Panc1 (cell line): ENCODE results near the gene MAG.

Experiments
- CTCF ChIP-seq: fragments of 450-650 bp; IDR thresholded peaks from 2 replicates; pipeline ENCODE4 v1.5.1; 2017; ENCODE audit warnings: mild to moderate bottlenecking
- POLR2AphosphoS5 ChIP-seq: IDR thresholded peaks from 2 replicates; pipeline ENCODE4 v1.6.1; 2012; ENCODE audit warnings: mild to moderate bottlenecking, low read depth, low read length, moderate library complexity
- TF ChIP-seq, protein P1 (sequence below), 2 experiments: IDR thresholded peaks; 2 replicates each; pipeline ENCODE4 v1.6.1; 2011 to 2012; ENCODE audit warnings: low read depth in 2 of 2, control low read depth in 1 of 2, low read length in 1 of 2, mild to moderate bottlenecking in 1 of 2, moderate library complexity in 1 of 2; ENCODE audit not compliant: insufficient read depth in 1 of 2

DNA sequence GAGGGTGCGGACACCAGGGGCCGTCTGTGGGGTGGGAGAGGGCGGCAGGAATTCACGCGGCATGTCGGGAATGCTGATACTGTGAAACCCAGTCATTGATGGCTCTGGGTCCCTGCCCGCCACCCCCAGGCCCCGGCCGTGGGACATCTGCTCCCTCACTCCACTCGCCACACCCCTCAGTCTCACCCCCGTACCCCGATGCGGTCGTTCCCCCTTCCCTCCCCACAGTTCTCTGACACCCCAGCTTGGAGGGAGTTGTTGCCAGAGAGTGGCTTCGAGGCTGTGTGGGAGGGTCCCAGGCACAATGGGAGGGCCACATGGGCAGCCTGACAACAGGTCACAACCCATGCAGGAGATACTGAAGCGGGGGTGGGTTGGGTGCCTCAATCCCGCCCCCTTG is 1.8 kb downstream of the MAG start:
- TF ChIP-seq CTCF: no peak
- TF ChIP-seq, protein P1, sequence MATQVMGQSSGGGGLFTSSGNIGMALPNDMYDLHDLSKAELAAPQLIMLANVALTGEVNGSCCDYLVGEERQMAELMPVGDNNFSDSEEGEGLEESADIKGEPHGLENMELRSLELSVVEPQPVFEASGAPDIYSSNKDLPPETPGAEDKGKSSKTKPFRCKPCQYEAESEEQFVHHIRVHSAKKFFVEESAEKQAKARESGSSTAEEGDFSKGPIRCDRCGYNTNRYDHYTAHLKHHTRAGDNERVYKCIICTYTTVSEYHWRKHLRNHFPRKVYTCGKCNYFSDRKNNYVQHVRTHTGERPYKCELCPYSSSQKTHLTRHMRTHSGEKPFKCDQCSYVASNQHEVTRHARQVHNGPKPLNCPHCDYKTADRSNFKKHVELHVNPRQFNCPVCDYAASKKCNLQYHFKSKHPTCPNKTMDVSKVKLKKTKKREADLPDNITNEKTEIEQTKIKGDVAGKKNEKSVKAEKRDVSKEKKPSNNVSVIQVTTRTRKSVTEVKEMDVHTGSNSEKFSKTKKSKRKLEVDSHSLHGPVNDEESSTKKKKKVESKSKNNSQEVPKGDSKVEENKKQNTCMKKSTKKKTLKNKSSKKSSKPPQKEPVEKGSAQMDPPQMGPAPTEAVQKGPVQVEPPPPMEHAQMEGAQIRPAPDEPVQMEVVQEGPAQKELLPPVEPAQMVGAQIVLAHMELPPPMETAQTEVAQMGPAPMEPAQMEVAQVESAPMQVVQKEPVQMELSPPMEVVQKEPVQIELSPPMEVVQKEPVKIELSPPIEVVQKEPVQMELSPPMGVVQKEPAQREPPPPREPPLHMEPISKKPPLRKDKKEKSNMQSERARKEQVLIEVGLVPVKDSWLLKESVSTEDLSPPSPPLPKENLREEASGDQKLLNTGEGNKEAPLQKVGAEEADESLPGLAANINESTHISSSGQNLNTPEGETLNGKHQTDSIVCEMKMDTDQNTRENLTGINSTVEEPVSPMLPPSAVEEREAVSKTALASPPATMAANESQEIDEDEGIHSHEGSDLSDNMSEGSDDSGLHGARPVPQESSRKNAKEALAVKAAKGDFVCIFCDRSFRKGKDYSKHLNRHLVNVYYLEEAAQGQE (IDR thresholded peaks at IDR 0.05; ENCODE audit: insufficient read depth in 1 of 2, low read depth in 2 of 2, low read length in 1 of 2): no peak
- no peak for TF ChIP-seq POLR2AphosphoS5
